AG04449 (cell line): ENCODE data around the gene CFAP221.

ENCODE experiments used
- CTCF ChIA-PET: fragments of 350-600 bp; formaldehyde crosslinking; extraction: SDS; loops from one replicate; lab custom pipeline; 2021; ENCODE audit warnings: antibody characterized with exemption; lab: Yijun Ruan, JAX
- POLR2A ChIA-PET: fragments of 400-600, 350-600 bp; formaldehyde crosslinking; extraction: SDS; loops from one replicate; lab custom pipeline; 2020; ENCODE audit warnings: antibody characterized with exemption, inconsistent platforms; lab: Yijun Ruan, JAX
- DNase-seq: peaks from one replicate; pipeline ENCODE4 v3.0.0-alpha.2; 2010; ENCODE audit warnings: low read depth, low spot score
- H3K4me3 ChIP-seq: 2 replicates; pipeline ENCODE4 v1.5.1; 2011; ENCODE audit warnings: low read depth, mild to moderate bottlenecking, control low read depth, low read length
- TF ChIP-seq, protein P1 (sequence below): IDR thresholded peaks from one replicate; pipeline ENCODE4 v1.5.1; 2011; ENCODE audit warnings: mild to moderate bottlenecking, moderate library complexity, low read length, control low read depth, inconsistent platforms; ENCODE audit not compliant: insufficient read depth; ENCODE audit errors: missing control alignments

Gene CFAP221

DNA sequence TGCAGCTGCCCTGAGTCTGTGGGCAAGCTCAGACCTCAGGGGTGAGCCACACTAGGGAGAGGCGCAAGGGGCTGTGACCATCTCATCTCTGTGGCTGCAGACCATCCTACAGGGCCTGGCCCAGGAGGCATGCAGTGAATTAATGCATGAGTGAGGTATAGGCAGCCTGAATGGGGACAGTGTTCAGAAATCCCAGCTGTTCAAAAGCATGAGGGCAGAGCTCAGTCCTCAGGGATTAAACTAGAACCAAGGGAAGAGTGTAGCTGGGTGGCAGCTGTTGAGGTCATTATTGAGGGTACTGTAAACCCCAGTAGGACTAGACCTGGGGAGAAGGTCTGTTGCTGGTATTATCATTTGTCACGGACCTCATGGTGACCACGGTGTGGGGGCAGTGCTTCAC, 151.8 kb downstream of the CFAP221 start:
- TF ChIP-seq, protein P1, sequence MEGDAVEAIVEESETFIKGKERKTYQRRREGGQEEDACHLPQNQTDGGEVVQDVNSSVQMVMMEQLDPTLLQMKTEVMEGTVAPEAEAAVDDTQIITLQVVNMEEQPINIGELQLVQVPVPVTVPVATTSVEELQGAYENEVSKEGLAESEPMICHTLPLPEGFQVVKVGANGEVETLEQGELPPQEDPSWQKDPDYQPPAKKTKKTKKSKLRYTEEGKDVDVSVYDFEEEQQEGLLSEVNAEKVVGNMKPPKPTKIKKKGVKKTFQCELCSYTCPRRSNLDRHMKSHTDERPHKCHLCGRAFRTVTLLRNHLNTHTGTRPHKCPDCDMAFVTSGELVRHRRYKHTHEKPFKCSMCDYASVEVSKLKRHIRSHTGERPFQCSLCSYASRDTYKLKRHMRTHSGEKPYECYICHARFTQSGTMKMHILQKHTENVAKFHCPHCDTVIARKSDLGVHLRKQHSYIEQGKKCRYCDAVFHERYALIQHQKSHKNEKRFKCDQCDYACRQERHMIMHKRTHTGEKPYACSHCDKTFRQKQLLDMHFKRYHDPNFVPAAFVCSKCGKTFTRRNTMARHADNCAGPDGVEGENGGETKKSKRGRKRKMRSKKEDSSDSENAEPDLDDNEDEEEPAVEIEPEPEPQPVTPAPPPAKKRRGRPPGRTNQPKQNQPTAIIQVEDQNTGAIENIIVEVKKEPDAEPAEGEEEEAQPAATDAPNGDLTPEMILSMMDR: no peak
- no peak for DNase-seq
- ChIA-PET POLR2A (no interaction called here), CTCF (interaction anchor here (1.2 to 1.5 kb wide), 2 partner anchors 10 to 414 kb away, joined by 3 read pairs; no protein-coding TSS in a partner anchor)
- H3K4me3 ChIP-seq: no peak overlapping the region

DNA sequence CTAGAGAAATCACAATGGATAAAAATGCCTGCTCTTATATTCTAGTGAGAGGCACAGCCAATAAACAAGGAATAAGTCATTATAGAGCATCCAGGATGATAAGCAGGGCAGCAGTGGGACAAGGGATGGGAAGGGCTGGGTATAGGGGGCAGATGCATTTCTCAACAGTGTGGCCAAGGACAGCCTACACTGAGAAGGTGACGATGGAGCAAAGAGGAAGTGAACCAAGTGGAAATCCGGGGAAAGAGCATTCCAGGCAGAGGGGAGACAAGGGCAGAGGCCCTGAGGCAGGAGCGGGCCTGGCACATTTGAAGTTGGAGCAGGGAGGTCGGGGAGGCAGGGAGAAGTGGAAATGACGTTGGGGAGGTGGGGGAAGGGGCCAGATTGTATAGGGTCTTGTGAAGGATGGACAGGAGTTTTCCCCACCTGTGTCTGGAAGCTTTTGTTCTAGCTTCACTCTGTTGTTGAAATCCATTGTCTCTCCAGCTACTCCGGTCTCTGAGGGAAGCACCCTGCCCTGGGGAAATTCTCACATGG, 152.3 kb downstream of the CFAP221 start:
- no peak overlapping the region for H3K4me3 ChIP-seq
- ChIA-PET POLR2A (no interaction called here), CTCF (interaction anchor here (1.4 kb wide), 1 partner anchor 478 kb away, joined by 4 read pairs; no protein-coding TSS in a partner anchor)
- TF ChIP-seq, protein P1: no peak
- no peak for DNase-seq

DNA sequence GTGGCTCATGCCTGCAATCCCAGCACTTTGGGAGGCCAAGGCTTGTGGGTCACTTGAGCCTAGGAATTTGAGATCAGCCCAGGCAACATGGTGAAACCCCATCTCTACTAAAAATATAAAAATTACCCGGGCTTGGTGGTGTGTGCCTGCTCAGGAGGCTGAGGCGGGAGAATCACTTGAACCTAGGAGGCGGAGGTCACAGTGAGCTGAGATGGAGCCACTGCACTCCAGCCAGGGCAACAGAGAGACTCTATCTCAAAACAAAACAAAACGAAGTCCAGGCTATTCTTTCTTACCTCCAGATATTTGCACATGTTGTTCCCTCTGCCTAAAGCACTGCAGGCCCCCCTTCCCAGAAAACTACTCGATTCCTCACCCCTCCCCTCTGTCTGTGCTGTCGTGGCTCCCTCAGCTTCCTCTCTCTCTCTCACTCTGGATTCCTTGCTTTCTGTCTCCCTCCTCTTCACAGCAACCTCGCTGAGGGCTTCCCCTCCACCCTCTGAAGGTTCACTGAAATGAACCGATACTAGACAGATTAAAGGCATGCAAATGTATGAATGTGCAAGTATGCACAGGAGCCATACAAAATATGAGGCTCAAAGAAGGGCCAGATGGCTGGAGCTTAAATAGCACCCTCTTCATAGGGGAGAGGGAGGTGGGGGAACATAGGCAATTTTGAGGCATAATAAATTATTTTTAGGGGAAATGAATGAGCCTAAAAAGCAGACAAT, 153.2 kb downstream of the CFAP221 start:
- TF ChIP-seq, protein P1: no peak
- H3K4me3 ChIP-seq: no peak overlapping the region
- no peak for DNase-seq
- ChIA-PET CTCF (interaction anchor here (0.6 to 1.4 kb wide), 3 partner anchors 10 to 477 kb away, joined by 3 to 4 read pairs (median 4); no protein-coding TSS in a partner anchor), POLR2A (no interaction called here)

DNA sequence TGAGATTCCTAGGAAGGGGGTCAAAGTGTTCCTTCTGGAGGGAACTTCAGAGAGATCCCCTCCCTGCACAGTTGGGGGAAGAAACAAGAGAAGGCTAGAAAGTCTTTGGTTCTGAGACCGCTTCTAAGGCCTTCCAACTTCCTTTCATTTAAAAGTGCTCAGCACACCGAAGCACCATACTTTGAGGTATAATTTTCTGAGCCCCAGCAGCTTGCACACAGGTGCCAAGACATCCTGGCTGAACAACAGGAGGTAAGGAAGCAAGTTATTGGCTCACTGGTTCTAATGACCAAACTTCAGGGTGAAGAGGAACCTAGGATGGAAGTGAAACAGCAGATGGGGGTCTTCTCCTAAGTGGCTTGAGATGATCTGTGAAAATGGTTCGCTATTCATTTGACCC, 154.0 kb downstream of the CFAP221 start:
- DNase-seq: no peak
- ChIA-PET CTCF (interaction anchor here (0.6 to 1.4 kb wide), 3 partner anchors 10 to 477 kb away, joined by 3 to 4 read pairs (median 4); no protein-coding TSS in a partner anchor), POLR2A (no interaction called here)
- TF ChIP-seq, protein P1: no peak
- no peak overlapping the region for H3K4me3 ChIP-seq

DNA sequence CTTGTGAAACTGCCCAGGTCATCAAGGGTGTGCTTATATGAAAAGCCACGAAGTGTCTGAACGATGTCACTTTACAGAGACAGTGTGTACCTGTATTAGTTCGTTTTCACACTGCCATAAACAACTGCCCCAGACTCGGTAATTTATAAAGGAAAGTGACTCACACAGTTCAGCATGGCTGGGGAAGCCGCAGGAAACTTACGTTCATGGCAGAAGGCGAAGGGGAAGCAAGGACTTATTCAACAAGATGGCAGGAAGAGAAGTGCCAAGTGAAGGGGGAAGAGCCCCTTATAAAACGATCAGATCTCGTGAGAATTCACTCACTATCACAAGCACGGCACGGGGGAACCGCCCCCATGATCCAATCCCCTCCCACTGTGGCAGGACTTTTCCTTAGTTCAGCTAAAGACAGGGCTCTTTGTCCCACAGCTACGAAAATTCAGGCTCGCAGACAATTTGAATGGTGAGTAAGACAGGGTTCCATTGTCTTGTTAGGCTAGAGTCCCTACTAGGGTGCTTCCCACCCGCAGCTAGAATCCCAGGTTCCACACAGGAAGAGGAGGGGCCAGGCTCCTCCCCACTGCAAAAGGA, 154.9 kb downstream of the CFAP221 start:
- H3K4me3 ChIP-seq: no peak overlapping the region
- ChIA-PET CTCF (interaction anchor here (1.8 kb wide), 1 partner anchor 477 kb away, joined by 7 read pairs; no protein-coding TSS in a partner anchor), POLR2A (no interaction called here)
- TF ChIP-seq, protein P1: no peak
- no peak for DNase-seq

DNA sequence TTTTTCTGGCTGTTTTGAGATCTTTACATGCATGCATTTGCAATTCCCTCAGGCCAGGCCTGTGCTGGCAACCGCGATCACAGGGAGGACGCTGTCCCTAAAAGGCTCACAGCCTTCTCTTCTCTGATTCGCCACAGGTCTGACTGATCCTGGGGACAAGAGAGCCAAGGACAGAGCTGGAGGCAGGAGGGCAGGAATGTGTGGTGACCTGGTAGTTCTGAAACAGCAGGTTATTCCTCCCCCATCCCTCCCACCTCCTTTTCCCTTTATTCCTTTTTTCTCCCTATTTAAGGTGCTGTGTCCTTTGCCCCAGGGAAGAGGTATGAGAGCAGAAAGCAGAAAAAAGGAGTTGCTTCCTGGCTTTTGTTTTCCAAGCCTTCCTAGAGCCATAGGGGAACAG, 156.6 kb downstream of the CFAP221 start:
- ChIA-PET POLR2A (no interaction called here), CTCF (interaction anchor here (1.3 to 1.4 kb wide), 2 partner anchors 13 to 475 kb away, joined by 4 to 12 read pairs; no protein-coding TSS in a partner anchor)
- TF ChIP-seq, protein P1: no peak
- no peak overlapping the region for H3K4me3 ChIP-seq
- DNase-seq: no peak
